ENCODE data around the gene PRR3.

Gene PRR3

GRCh38 chr6:30601815-30602641 lies 44.9 kb downstream of the PRR3 start:
- in situ Hi-C loops (cut with MboI; ENCODE audit: low pct_unique_long_range_greater_than_20kb, low sequenced_read_pairs) = no loop called here
- no peak for DNase-seq

GRCh38 chr6:30603961-30604360 lies 46.9 kb downstream of the PRR3 start:
- no peak for DNase-seq

GRCh38 chr6:30610065-30610464 lies 53.0 kb downstream of the PRR3 start:
- no peak for DNase-seq
- in situ Hi-C loops (cut with MboI; ENCODE audit: low pct_unique_long_range_greater_than_20kb, low sequenced_read_pairs) = no loop called here

More at GRCh38 chr6:30603961-30604360, 46.9 kb downstream of the PRR3 start:
- in situ Hi-C loops (cut with MboI; ENCODE audit: low pct_unique_long_range_greater_than_20kb, low sequenced_read_pairs) = no loop called here

GRCh38 chr6:30611150-30611855 lies 54.2 kb downstream of the PRR3 start:
- in situ Hi-C loops (cut with MboI; ENCODE audit: low pct_unique_long_range_greater_than_20kb, low sequenced_read_pairs) = no loop called here
- DNase-seq = no peak

GRCh38 chr6:30611856-30612194 lies 54.7 kb downstream of the PRR3 start:
- in situ Hi-C loops (cut with MboI; ENCODE audit: low pct_unique_long_range_greater_than_20kb, low sequenced_read_pairs) = no loop called here
- DNase-seq = no peak

- in situ Hi-C loops (cut with MboI; ENCODE audit: low pct_unique_long_range_greater_than_20kb, low sequenced_read_pairs) = no loop called here
- peak; percentile 35 for DNase-seq
Measured at GRCh38 chr6:30612213-30612612, 55.1 kb downstream of the PRR3 start.

- in situ Hi-C loops (cut with MboI; ENCODE audit: low pct_unique_long_range_greater_than_20kb, low sequenced_read_pairs) = no loop called here
- DNase-seq = no peak
Measured at GRCh38 chr6:30612687-30613248, 55.7 kb downstream of the PRR3 start.

Measured in KBM-7 (cell line).